Suprapubic skin (tissue), 4 donors: ENCODE results near the gene TMEM125. TPM values are rescaled to one million over a fixed set of nuclear protein-coding genes. Genes with fewer than 3 reads are reported as not detected.

Experiments
- DNase-seq, 2 donors: peaks; one replicate each; pipeline ENCODE4 v3.0.0-alpha.2; 2019; ENCODE audit warnings: low spot score in 2 of 2
- H3K27ac ChIP-seq: fragments of 200-600 bp; sonication (generic); one replicate; pipeline ENCODE4 v1.5.1; 2019
- H3K27me3 ChIP-seq: fragments of 200-600 bp; sonication (generic); one replicate; pipeline ENCODE4 v1.5.1; 2019
- H3K36me3 ChIP-seq: fragments of 200-600 bp; sonication (generic); one replicate; pipeline ENCODE4 v1.5.1; 2019
- H3K4me1 ChIP-seq: fragments of 200-600 bp; sonication (generic); one replicate; pipeline ENCODE4 v1.5.1; 2019
- H3K4me3 ChIP-seq: fragments of 200-600 bp; sonication (generic); one replicate; pipeline ENCODE4 v1.5.1; 2019; ENCODE audit warnings: mild to moderate bottlenecking
- H3K9me3 ChIP-seq: fragments of 200-600 bp; sonication (generic); one replicate; pipeline ENCODE4 v1.5.1; 2019
- CTCF ChIP-seq, 2 donors: fragments of 200-600 bp in 1 of 2; fragments of 450-650 bp in 1 of 2; sonication (generic) in 1 of 2; IDR thresholded peaks; one replicate each; pipeline ENCODE4 v1.5.1; 2016 to 2019; ENCODE audit warnings: antibody characterized with exemption in 2 of 2, mild to moderate bottlenecking in 1 of 2, moderate library complexity in 1 of 2
- EP300 ChIP-seq: sonication (generic); formaldehyde crosslinking; IDR thresholded peaks from one replicate; pipeline ENCODE4 v1.6.1; 2017; ENCODE audit warnings: antibody characterized with exemption
- POLR2A ChIP-seq, 2 donors: fragments of 450-650 bp; IDR thresholded peaks; one replicate each; pipeline ENCODE4 v1.6.1; 2017; ENCODE audit warnings: antibody characterized with exemption in 2 of 2, mild to moderate bottlenecking in 2 of 2, moderate library complexity in 2 of 2
- POLR2AphosphoS5 ChIP-seq, 3 donors: sonication (generic); formaldehyde crosslinking; IDR thresholded peaks; one replicate each; pipeline ENCODE4 v1.6.1; 2017; ENCODE audit warnings: antibody characterized with exemption in 3 of 3
- WGBS: methylation state at CpG from one replicate; pipeline ENCODE4 v1.1.5; 2018; 5-methylcytosine and 5-hydroxymethylcytosine counted together
- total RNA-seq, 4 donors: library from RNA; depleted of rRNA; stranded (reverse); fragments of >200 nt; gene quantifications; one replicate each; pipeline ENCODE4 v1.1.0, GENCODE V29; 2016

Gene TMEM125
- total RNA-seq, 4 donors from 2014 or later = 5.7 to 27.1 (median 14.8) TPM

- no peaks in the 10 kb centered on the region for H3K36me3 ChIP-seq
- no peak for DNase-seq
Measured at GRCh38 chr1:43266881-43267280, 2.9 kb upstream of the TMEM125 start.

GRCh38 chr1:43267291-43267805, 2.4 kb upstream of the TMEM125 start:
- 87% methylated on average over 9 of the region's 9 CpGs for WGBS
- no peaks in the 10 kb centered on the region for H3K36me3 ChIP-seq
- peak in 1 of 2 donors; percentile 43 for DNase-seq
- no peak overlapping the region for H3K27ac ChIP-seq
- no peak overlapping the region for H3K4me3 ChIP-seq
- no peak for TF ChIP-seq POLR2AphosphoS5 (IDR thresholded peaks at IDR 0.05)
- TF ChIP-seq EP300 = no peak
- TF ChIP-seq POLR2A (IDR thresholded peaks at IDR 0.05) = no peak
- no peak for TF ChIP-seq CTCF (IDR thresholded peaks at IDR 0.05)
- peaks cover 6% of the 10 kb centered on the region for H3K27me3 ChIP-seq
- H3K9me3 ChIP-seq = no peaks in the 10 kb centered on the region
- H3K4me1 ChIP-seq = peaks cover 14% of the 10 kb centered on the region

More at GRCh38 chr1:43266881-43267280, 2.9 kb upstream of the TMEM125 start:
- TF ChIP-seq POLR2AphosphoS5 (IDR thresholded peaks at IDR 0.05) = no peak
- no peak for TF ChIP-seq CTCF (IDR thresholded peaks at IDR 0.05)
- TF ChIP-seq EP300 = no peak
- no peak for TF ChIP-seq POLR2A (IDR thresholded peaks at IDR 0.05)
- Histone ChIP-seq H3K4me1 (peaks cover 14% of the 10 kb centered on the region), H3K9me3 (no peaks in the 10 kb centered on the region), H3K27me3 (peaks cover 6% of the 10 kb centered on the region), H3K27ac (no peak overlapping the region), H3K4me3 (no peak overlapping the region)
- 93% methylated on average over 1 of the region's 1 CpG for WGBS

- Histone ChIP-seq H3K27ac (no peak overlapping the region), H3K36me3 (no peaks in the 10 kb centered on the region), H3K9me3 (no peaks in the 10 kb centered on the region), H3K4me1 (peaks cover 14% of the 10 kb centered on the region), H3K4me3 (no peak overlapping the region), H3K27me3 (peaks cover 6% of the 10 kb centered on the region)
- TF ChIP-seq CTCF (IDR thresholded peaks at IDR 0.05) = no peak
- peak; percentile 20 to 23 for DNase-seq
- 91% methylated on average over 3 of the region's 3 CpGs for WGBS
Measured at GRCh38 chr1:43267818-43268425, 1.9 kb upstream of the TMEM125 start.

DNA sequence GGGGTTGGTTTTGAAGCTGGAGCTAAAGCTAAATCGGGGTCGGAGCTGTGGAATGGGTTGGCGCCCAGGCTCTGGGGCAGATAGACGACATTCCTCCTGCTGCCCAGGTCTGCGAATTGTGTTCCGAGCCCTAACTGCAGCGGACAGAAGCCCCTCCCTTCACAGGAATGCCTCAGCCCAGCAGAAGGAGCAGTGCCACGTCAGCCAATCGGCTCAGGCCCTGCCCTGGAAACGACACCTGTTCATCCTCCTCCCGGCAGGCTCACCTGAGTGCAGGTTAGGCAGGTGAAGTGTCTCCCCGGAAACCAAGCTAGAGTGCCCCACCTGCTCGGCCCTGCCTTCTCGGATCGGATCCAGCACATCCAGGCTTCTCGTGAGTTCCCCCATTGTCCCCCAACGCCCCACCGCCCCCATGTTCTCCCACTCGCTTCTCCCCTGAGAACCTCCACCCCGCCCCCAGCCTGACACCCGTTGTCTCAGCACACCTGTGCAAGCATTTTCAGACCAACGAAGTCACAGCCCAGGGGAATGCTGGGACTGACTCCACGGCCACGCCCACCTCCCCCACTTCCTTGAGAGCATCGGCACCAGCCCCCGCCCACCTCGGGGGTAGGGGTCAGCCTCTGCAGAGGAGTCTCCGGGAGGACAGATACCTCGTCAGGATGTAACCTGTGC, 775 bp downstream of the TMEM125 start:
- no peak for TF ChIP-seq EP300
- no peak for TF ChIP-seq CTCF (IDR thresholded peaks at IDR 0.05)
- peak overlapping the region; percentile 10 for H3K4me3 ChIP-seq
- H3K36me3 ChIP-seq = no peaks in the 10 kb centered on the region
- no peaks in the 10 kb centered on the region for H3K9me3 ChIP-seq
- WGBS = 19% methylated on average over 23 of the region's 29 CpGs
- H3K4me1 ChIP-seq = peaks cover 17% of the 10 kb centered on the region
- DNase-seq = peak; percentile 68 to 80
- H3K27me3 ChIP-seq = peaks cover 6% of the 10 kb centered on the region
- peak overlapping the region; percentile 24 for H3K27ac ChIP-seq
